RCC 7860 (cell line): ENCODE data around the gene LRRC3B.
"Not testable (repeated sequence)": the region's sequence is repeated elsewhere in the genome, so short reads cannot be mapped to it uniquely, and the experiment has no call there.

Experiments used
- DNase-seq: peaks from one replicate; pipeline ENCODE4 v3.0.0-alpha.2; 2015; ENCODE audit warnings: low spot score
- FAIRE-seq: peaks from 2 replicates; lab custom pipeline; 2012; peaks lifted over from hg19 to GRCh38; lab: Jason Lieb, UNC

The LRRC3B gene

GRCh38 chr3:26622621-26623418, at the start of gene LRRC3B:
TSS of gene LRRC3B (plus strand) at chr3:26622772. CDS start at chr3:26709673, 86,901 bp downstream.
- no peak for DNase-seq

GRCh38 chr3:26574766-26575165, 47.8 kb upstream of the LRRC3B start:
- FAIRE-seq (no peak), DNase-seq (no peak)

More at GRCh38 chr3:26622621-26623418, at the start of gene LRRC3B:
- FAIRE-seq = no peak

- no peak for DNase-seq
- FAIRE-seq = no peak
These were observed 43.5 kb upstream of the LRRC3B start for GRCh38 chr3:26579116-26579515.

GRCh38 chr3:26587571-26587970, 35.0 kb upstream of the LRRC3B start:
- DNase-seq (no peak), FAIRE-seq (no peak)

GRCh38 chr3:26588931-26589330, 33.6 kb upstream of the LRRC3B start:
- DNase-seq (no peak), FAIRE-seq (no peak)

GRCh38 chr3:26589678-26590077, 32.9 kb upstream of the LRRC3B start:
- DNase-seq = no peak
- FAIRE-seq = no peak

- DNase-seq (no peak), FAIRE-seq (no peak)
These were observed 31.6 kb upstream of the LRRC3B start for GRCh38 chr3:26590919-26591484.

- DNase-seq = no peak
- FAIRE-seq = no peak
These were observed 30.6 kb upstream of the LRRC3B start for GRCh38 chr3:26591926-26592325.

- DNase-seq (no peak), FAIRE-seq (no peak)
These were observed 30.1 kb upstream of the LRRC3B start for GRCh38 chr3:26592451-26592850.

- FAIRE-seq (no peak), DNase-seq (no peak)
These were observed 26.2 kb upstream of the LRRC3B start for GRCh38 chr3:26596335-26596734.

GRCh38 chr3:26603311-26603710, 19.3 kb upstream of the LRRC3B start:
- not testable (repeated sequence) for FAIRE-seq, DNase-seq

GRCh38 chr3:26603771-26604170, 18.8 kb upstream of the LRRC3B start:
- not testable (repeated sequence) for DNase-seq, FAIRE-seq

GRCh38 chr3:26614006-26614685, 8.4 kb upstream of the LRRC3B start:
- DNase-seq (no peak), FAIRE-seq (no peak)

GRCh38 chr3:26621176-26621575, 1.4 kb upstream of the LRRC3B start:
- DNase-seq (no peak), FAIRE-seq (no peak)

- no peak for DNase-seq
- no peak for FAIRE-seq
These were observed 509 bp upstream of the LRRC3B start for GRCh38 chr3:26621906-26622620.

- FAIRE-seq (no peak), DNase-seq (no peak)
These were observed 1.0 kb downstream of the LRRC3B start for GRCh38 chr3:26623419-26624208.

- FAIRE-seq = no peak
- DNase-seq = no peak
These were observed 1.7 kb downstream of the LRRC3B start for GRCh38 chr3:26624209-26624765.

GRCh38 chr3:26625187-26625586, 2.6 kb downstream of the LRRC3B start:
- FAIRE-seq (no peak), DNase-seq (no peak)

- no peak for FAIRE-seq
- no peak for DNase-seq
These were observed 4.5 kb downstream of the LRRC3B start for GRCh38 chr3:26627080-26627479.

- DNase-seq (no peak), FAIRE-seq (no peak)
These were observed 6.3 kb downstream of the LRRC3B start for GRCh38 chr3:26628915-26629314.
